ENCODE data around the gene ANAPC15.
"Not testable (repeated sequence)": the region's sequence is repeated elsewhere in the genome, so short reads cannot be mapped to it uniquely, and the experiment has no call there.

ANAPC15 gene

GRCh38 chr11:72112143-72112977 is at the start of gene ANAPC15:
ANAPC15 (minus strand) TSS chr11:72112695; CDS start chr11:72111276, 1,419 bp downstream.
- peak; percentile 99 to 100 for DNase-seq (ENCODE audit: low read depth in 2 of 2, low spot score in 1 of 2)

DNA sequence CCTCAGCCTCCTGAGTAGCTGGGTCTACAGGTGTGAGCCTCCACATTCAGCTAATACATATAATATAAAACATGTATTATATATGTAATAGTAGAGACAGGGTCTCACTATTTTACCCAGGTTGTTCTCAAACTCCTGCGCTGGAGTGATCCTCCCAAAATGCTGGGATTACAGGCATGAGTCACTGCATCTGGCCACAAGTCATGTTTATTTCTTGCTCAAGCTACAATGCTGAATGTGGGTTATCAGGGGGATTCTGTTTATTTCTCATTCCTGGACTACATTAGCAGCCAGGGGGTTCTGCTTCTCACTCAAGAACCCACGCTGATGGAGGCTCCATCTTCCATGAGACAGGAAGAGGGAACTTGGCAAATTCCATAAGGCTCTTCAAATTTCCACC is 47.8 kb upstream of the ANAPC15 start:
- no peak for DNase-seq (ENCODE audit: low read depth in 2 of 2, low spot score in 1 of 2)

DNA sequence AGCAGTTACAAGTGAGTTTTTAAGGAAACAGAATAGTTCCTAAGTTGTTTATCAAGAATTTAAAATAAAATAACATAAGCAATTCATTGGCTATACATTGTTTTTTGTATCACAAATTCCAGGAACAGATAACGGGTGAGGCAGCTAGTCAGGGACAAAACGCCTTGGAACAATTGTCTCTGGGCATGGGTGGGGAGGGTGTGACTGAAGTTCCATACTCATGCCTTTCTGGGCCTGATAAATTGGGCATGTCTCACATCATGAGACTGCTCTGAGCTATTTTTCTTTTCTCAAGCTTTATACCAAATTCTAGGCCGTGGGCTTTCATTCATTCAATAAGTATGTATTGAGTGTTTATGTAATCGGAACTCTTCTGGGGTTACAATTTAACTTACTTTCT is 44.6 kb upstream of the ANAPC15 start:
- DNase-seq (ENCODE audit: low read depth in 2 of 2, low spot score in 1 of 2), result no peak

GRCh38 chr11:72155751-72156150 is 43.3 kb upstream of the ANAPC15 start:
- DNase-seq (ENCODE audit: low read depth in 2 of 2, low spot score in 1 of 2), result no peak

DNA sequence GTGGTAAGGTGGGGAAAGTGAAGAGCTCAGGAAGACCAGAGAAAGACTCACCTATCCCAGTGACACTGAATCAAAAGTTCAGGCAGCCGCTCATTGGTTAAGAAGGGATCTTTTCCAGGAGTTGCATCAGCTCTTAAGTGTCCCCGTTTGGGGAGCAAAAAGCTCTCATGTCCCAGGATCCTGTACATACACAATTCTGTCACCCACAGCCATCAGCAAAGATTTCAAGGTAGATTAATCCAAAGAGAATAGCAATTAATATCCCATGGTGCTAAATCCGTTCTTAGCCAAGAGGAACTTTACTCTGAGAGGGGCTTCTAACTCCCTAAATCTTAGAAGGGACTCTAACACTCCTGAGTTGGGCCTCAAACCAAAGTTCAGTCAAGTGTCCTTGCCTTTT is 42.3 kb upstream of the ANAPC15 start:
- DNase-seq (ENCODE audit: low read depth in 2 of 2, low spot score in 1 of 2), result no peak

GRCh38 chr11:72153874-72154273 is 41.4 kb upstream of the ANAPC15 start:
- not testable (repeated sequence) for DNase-seq (ENCODE audit: low read depth in 2 of 2, low spot score in 1 of 2)

- DNase-seq (ENCODE audit: low read depth in 2 of 2, low spot score in 1 of 2), result no peak
Measured at GRCh38 chr11:72150882-72151281, 38.4 kb upstream of the ANAPC15 start.

DNA sequence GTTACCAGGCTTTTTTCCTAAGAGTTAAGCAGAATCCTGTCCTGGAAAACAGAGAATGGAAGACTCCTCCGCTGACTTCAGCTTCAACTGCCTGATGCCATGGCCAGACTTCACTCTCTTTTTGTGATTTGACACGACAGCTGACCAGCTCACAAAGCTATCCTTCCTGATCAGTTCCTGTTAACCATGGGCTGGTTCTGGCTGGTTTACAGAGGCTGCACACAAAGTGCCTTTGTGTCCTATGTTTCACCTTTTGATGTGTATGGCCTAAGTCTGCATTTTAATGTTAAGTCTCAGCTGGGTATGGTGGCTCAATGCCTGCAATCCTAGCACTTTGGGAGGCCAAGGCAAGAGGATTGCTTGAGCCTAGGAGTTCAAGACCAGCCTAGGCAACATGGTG is 34.1 kb upstream of the ANAPC15 start:
- no peak for DNase-seq (ENCODE audit: low read depth in 2 of 2, low spot score in 1 of 2)

- DNase-seq (ENCODE audit: low read depth in 2 of 2, low spot score in 1 of 2), result no peak
Measured at GRCh38 chr11:72144807-72145565, 32.5 kb upstream of the ANAPC15 start.

DNA sequence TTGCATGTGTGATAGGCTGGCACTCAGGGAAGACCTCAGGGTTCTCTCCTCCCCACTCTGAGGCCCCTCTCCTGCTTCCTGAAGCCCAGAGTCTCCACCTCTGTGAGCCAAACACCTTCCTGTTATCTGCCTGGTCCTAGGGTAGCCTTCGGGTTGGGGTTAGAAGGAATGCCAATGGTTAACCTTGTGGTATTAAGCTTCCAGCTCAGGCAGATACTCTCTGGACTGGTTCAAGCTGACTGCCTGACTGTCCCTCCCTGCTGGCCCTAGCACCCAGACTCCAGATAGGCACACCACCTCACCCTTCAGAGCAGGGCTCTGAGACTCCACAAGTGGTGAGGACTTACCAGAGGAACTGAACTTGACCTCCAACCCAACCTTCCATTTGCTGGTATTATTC is 30.0 kb upstream of the ANAPC15 start:
- not testable (repeated sequence) for DNase-seq (ENCODE audit: low read depth in 2 of 2, low spot score in 1 of 2)

- DNase-seq (ENCODE audit: low read depth in 2 of 2, low spot score in 1 of 2), result not testable (repeated sequence)
Measured at GRCh38 chr11:72142086-72142485, 29.6 kb upstream of the ANAPC15 start.

- no peak for DNase-seq (ENCODE audit: low read depth in 2 of 2, low spot score in 1 of 2)
Measured at GRCh38 chr11:72141066-72141465, 28.6 kb upstream of the ANAPC15 start.

- DNase-seq (ENCODE audit: low read depth in 2 of 2, low spot score in 1 of 2), result no peak
Measured at GRCh38 chr11:72140661-72141060, 28.2 kb upstream of the ANAPC15 start.

GRCh38 chr11:72139500-72139899 is 27.0 kb upstream of the ANAPC15 start:
- no peak for DNase-seq (ENCODE audit: low read depth in 2 of 2, low spot score in 1 of 2)

DNA sequence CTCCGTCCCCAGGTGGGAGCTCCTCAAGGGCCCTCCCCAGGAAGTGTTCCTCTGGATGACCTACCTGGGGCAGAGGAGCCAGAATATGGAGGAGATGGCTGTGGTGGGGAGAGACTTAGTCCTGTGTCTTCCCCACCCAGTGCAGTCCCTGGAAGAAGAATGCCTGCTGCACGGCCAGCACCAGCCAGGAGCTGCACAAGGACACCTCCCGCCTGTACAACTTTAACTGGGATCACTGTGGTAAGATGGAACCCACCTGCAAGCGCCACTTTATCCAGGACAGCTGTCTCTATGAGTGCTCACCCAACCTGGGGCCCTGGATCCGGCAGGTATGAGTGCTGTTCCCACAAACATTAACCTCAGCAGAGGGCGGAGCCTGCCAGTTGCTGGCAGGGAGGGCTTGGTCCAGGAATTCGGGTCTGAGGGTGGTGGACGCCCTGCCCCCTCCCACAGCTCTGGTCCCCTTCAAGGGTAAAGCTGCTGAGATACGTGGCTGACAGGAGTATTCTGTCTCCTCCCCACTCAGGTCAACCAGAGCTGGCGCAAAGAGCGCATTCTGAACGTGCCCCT is 26.4 kb upstream of the ANAPC15 start:
- DNase-seq (ENCODE audit: low read depth in 2 of 2, low spot score in 1 of 2), result no peak

DNA sequence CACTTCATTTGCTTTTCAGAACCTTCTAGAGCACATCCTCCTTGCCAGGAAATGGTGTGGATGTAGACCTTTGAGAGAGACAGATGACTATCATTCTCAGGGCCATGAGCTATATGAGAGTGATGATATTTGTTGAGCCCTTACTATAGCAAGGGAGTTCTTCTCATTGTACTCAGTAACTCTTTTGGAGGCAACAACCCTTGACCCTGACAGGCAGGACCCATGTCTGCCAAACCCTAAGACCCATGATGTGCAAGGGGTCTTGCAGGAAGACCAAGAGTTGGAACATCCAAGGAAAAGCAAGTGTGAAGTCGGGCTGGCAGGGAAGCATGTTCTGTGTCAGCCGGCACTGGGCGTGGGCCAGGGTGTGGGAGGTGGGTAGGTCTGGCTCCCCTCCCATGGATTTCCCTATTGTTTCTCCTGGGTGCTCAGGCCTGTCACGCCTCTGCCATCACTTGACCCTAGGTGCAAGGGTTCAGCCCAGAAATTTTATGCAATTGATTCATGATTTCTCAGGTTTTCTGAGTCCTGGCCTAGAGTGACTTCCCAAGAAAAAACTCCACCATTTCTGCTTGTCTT is 24.3 kb upstream of the ANAPC15 start:
- no peak for DNase-seq (ENCODE audit: low read depth in 2 of 2, low spot score in 1 of 2)

DNA sequence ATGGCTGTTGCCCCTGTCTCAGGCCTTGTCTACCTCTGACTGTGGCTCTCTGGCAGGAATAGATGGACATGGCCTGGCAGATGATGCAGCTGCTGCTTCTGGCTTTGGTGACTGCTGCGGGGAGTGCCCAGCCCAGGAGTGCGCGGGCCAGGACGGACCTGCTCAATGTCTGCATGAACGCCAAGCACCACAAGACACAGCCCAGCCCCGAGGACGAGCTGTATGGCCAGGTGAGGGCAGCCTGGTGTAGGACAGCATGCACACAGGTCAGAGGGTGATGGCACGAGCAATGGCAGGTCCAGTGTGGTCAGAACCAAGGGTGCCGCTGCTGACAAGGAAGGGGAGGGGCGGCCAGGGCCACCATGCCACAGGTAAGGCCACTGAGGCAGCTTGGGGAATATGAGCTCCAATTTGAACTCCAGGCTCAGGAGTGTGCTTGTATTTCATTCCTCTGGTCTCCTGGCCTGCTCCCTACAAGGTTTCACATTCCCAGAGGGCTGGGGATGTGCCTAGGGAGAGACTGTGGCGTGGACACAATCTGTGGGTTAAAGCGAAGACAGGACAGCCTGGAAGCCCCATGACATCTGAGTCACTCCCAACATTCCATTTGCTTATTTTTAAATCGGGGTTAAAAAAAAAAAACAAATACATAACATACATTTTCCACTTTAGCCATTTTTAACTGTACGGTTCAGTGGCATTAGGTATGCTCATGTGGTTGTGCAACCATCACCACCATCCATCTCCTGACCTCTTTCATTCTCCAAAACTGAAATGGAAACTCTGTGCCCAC is 23.6 kb upstream of the ANAPC15 start:
- no peak for DNase-seq (ENCODE audit: low read depth in 2 of 2, low spot score in 1 of 2)

- DNase-seq (ENCODE audit: low read depth in 2 of 2, low spot score in 1 of 2), result not testable (repeated sequence)
Measured at GRCh38 chr11:72135473-72135872, 23.0 kb upstream of the ANAPC15 start, which contains the start of gene FOLR3. FOLR3 (plus strand) TSS chr11:72135725; CDS start chr11:72135953, 228 bp downstream.

DNA sequence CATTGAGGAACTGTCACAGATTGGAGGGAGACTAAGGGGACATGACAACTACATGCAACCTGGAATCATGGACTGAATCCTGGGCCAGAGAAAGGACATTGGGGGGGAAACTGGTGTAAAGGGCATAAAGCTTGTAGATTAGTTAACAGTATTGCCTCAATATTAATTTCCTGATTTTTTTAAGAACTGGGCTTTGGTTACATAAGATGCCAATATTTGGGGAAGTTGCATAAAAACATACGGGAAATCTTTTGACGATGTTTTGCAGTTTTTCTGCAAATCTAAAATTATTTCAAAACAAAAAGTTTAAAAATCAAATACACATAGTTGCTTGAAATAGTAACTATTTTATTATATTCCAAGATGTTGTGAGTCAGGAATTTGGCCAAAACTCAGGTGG is 20.2 kb upstream of the ANAPC15 start:
- no peak for DNase-seq (ENCODE audit: low read depth in 2 of 2, low spot score in 1 of 2)

GRCh38 chr11:72129381-72129780 is 16.9 kb upstream of the ANAPC15 start:
- no peak for DNase-seq (ENCODE audit: low read depth in 2 of 2, low spot score in 1 of 2)

DNA sequence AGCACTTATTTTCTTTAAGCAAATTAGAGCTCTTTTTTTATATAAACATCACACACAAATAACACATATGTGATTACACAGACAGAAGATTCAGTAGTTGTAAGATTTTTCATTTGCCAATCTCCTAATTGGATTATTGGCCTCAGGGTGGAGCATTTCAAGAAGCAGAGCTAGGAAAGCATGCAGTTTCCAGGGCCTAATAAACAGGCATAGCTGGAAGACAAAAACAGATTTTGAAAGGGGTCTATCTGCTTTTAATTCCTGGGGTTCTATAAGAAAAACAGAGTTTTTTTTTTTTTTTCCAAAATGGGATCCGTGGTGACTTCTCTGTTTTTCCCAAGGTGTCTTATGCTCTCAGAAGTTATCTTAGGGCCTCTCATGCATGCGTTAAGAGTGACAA is 15.4 kb upstream of the ANAPC15 start:
- DNase-seq (ENCODE audit: low read depth in 2 of 2, low spot score in 1 of 2), result no peak

Data from stimulated activated CD8-positive, alpha-beta memory T cell treated with anti-CD3 and anti-CD28 coated beads, Interleukin-4, amount 100 ng/mL, for 4 hours (primary cell).